ENCODE results near the gene ASB13.

Gene ASB13

DNA sequence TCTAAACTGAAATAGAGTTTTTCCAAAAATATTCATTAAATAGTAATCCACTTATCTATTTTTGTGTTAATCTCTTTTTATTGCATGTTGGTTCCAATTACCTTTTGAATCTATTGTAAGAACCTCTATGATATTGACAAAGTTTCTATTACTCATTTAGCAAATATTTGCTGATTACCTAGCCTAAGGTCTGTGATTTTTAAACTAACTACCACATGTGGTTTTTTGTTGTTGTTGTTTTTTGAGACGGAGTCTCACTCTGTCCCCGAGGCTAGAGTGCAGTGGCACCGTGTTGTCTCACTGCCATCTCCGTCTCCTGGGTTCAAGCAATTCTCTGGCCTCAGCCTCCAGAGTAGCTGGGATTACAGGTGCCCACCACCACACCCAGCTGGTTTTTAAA, 2.0 kb upstream of the ASB13 start:
- DNase-seq, result no peak

DNA sequence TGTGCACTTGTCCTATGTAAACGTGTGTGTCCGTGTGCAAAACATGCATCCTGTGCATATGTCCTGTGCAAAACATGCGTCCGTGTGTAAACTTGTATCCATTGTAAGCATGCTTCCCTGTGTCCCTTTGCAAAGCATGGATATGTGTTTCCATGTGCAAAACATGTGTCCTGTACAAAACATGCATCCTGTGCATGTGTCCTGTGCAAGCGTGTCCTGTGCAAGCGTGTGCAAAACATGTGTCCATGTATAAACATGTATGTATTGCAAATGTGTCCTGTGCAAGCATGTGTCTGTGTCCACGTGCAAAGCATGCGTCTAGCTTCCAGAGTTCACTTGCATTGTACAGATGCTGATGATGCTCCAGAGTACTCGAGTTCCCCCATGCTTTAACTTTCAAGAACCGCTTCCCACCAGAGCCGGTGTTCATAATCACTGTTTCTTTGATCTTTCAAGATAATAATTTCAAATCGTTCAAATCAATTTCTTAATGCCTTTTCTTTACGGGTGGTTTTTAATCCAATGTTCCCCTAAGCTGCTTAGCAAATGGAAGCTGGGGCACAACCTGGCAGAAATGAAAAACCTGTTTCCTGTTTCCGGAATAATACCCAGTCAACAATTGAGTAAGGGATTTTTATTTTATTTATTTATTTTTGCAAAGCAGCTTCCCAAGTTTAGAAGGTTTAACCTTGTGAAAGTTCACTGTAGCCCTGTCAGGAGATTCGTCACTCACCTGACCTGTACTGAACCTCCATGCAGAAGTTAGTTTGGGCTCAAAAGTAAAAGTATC, 641 bp upstream of the ASB13 start:
- DNase-seq, result no peak

DNA sequence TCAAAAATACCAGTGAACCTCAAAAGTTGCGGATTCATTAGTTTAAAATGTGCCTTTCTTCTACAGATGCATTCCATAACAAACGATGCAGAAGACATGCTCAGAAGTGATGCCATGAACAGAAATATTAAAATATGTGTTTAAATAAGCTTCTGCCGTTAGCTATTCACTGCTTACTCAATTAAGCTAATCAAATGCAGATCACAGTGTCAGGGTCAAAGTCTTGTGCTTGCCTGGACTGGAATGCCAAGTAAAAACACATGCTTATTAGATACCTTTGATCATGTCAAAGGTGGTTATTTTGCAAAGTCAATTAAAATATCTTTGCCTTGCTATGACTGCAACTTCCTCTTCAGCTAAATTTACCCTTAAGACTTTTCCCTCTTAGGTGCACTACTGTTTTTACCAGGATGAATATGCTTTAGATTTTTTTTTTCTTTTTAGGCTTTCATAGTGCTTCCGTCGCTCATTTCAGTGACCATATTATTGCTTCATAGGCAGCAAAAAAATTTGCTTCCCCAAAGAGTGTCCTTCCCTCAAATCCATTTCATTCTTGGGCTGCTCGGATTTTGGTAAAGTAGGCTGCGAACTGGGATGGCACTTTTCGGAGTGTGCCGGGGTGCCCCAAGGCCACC, 905 bp downstream of the ASB13 start:
- peak; percentile 36 for DNase-seq

- no peak for DNase-seq
Measured at GRCh38 chr10:5663692-5664427, 2.5 kb downstream of the ASB13 start.

DNA sequence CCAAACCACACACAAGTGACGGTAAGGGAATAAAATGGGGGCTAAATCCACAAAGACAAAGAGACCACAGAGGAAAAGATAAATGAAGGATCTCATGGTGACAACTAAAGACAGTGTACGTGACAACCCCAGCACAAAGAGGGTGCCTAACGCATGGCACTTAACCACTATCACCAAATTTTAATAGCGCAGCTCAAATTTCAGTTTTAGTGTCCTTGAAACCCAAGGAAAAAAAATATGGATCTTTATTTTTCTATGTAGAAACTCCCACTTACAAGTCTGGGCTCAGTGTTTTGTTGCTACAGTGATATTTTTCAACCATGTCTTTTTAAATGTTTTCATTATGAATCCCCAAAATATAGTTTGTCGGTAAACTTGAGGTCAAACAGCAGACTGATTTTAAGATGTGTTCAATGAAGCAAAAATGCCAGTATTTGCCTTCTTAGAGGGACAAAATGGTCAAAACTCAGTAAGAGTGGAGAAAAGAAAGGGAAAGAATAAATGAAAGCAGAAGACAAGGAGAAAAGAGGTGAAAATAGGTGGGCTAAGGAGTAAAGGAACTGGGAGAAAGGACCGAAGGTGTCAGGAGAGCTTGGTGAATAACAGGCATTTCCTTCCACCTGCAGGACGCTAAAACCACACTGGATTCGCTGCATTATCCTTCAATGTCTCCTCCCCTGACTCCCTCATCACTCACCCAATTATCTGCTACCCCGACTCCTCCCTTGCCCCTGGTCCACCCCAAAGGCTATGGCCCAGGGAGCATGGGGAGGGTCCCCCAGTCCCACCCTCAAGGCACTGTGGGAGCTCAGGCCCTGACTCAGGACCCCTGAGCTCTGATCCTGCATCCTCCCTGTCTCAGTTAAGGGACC, 3.5 kb downstream of the ASB13 start:
- DNase-seq, result no peak

DNA sequence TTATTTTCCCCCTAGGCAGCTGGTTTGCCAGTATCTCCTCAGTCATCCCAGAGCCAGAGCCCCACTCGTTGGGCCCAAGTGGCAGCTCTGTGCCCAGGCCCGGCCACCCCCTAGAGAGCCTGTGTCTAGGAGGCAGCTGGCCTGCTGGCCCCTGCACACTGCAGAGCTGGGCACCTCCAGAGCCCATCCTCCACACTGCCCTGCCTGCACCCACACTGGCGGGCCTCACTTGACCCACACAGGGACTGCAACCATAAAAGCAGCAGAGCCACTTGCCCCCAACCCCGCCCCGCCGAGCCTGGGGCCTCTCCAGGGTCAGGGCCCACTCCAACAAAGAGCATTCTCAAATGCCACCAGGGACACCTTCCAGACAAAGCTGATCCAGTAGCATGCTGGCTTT, 5.4 kb downstream of the ASB13 start:
- no peak for DNase-seq

DNA sequence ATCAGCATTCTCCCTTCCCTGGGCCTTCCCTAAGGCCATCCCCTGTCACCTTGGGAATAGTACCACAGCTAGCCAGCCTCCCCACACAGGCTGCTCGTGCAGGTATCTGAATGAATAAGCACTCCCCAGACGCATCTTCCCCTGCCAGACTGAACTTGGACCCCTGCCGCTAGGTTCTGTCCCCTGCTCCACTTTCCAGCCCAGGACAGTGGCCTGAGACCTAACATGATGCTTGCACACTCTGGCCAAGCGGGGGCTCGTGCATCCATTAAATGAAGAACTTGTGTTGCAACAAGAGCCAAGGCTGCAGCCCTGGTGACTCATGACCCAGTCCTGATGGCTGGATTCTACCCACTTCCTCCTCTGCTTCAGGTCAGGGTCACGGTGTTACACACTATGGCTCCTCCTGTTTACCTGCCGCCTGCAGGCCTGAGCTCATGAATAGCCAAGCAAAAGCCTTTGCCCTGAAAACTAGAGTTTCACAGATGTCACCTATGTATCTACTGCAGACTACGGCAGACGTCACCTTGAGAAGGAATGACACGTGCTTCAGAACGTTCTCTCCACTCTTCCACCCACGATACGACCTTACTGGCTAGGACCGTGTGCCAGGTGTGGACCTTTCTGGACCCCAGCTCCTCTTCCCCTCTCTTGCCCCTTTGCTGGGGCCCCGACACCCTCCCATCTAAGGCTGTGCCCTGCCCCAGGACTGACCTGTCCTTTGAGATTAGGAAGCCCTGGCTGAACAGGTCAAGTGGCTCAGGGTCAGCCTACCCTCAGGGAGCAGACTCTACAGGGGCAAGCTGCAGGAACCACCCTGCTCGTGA, 6.5 kb downstream of the ASB13 start:
- DNase-seq, result peak; percentile 16

- no peak for DNase-seq
Measured at GRCh38 chr10:5658871-5659618, 7.3 kb downstream of the ASB13 start.

- no peak for DNase-seq
Measured at GRCh38 chr10:5656737-5657579, 9.4 kb downstream of the ASB13 start.

- DNase-seq, result no peak
Measured at GRCh38 chr10:5655121-5655520, 11.3 kb downstream of the ASB13 start.

DNA sequence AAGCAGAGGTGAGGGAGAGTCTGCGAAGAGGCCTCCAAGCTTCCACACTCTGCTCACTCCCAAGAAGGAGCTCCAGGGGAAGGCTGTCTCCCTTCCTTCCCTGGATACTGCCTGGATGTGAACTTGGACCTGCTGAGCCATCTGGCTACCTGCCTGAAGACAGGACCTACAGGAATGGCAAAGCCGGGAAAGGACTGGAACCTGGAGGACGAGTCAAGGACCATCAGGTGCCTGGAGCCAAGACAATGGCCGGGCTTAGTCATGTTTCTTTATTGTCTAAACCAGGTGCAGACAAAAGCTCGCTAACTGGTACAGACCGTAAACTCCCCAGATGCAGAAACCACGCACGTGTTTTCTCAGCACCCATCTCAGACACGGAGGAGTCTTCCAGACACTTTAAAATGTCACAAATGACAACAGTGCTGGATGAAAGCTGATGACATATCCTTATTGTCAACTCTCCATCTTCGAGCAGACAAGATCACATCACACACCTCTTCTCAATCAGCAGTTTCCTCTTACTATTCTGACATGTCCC, 12.1 kb downstream of the ASB13 start:
- no peak for DNase-seq

GRCh38 chr10:5652746-5653145, 13.6 kb downstream of the ASB13 start:
- DNase-seq, result no peak

DNA sequence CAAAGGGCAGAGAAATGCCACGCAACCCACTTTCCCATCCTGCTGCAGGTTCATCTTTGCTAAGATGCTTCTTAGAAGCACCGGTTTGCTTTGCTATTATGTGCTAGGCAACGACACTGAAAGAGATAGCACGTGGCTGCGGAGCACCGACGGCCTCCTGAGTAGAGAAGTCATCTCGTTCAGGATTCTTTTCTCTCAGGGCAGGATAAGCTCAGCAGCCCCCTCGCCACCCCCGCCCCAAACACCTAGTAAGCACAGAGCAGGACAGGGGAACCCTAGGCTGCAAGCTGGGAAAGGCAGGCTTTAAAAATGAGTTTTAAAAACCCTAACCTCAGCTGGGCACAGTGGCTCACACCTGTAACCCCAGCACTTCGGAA, 15.0 kb downstream of the ASB13 start:
- DNase-seq, result no peak

GRCh38 chr10:5650664-5651387, 15.6 kb downstream of the ASB13 start:
- no peak for DNase-seq

GRCh38 chr10:5649746-5650145, 16.6 kb downstream of the ASB13 start:
- DNase-seq, result no peak

DNA sequence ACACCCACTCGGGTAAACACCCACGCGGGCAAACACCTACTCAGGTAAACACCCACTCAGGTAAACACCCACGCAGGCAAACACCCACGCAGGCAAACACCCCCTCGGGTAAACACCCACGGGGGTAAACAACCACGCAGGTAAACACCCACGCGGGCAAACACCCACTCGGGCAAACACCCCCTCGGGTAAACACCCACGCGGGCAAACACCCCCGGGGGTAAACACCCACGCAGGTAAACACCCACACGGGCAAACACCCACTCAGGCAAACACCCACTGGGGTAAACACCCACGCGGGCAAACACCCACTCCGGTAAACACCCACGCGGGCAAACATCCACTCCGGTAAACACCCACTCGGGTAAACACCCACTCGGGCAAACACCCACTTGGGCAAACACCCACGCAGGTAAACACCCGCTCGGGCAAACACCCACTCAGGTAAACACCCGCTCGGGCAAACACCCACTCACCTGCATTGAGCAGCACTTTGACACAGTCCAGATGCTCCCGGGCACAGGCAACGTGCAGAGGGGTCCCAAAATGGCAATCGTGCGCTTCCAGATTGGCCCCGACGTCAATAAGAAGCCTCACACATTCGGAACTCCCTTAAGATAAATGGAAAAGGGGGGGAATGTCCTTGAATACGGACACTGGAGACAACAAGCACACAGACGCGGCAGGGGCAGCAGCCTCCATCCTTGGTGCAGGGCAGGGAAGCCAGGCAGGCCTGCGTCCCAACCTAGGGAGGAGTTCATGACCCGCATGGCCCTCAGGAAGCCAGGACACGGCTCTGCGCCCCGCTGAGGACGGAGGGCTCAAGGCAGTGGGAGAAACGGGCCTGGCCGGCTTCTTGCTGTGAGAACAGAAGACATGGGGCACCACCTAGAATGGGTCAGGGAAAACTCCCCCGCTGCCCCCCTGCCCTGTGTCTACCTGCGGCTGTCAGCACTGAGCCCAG, 17.6 kb downstream of the ASB13 start:
- no peak for DNase-seq

GRCh38 chr10:5647507-5648240, 18.7 kb downstream of the ASB13 start:
- no peak for DNase-seq

Data from fibroblast of skin of back (primary cell).